ENCODE data around the gene NES.
A peak's percentile ranks its signal among the peaks of the same experiment; 100 is the strongest.
"Not testable (repeated sequence)": the region's sequence is repeated elsewhere in the genome, so short reads cannot be mapped to it uniquely, and the experiment has no call there.

NES gene

GRCh38 chr1:156644146-156644545 lies 33.1 kb downstream of the NES start:
- no peak for DNase-seq (ENCODE audit: low spot score)

- DNase-seq (ENCODE audit: low spot score): no peak
These were observed 33.5 kb downstream of the NES start for GRCh38 chr1:156643778-156644092.

GRCh38 chr1:156643049-156643777 lies 34.0 kb downstream of the NES start:
- DNase-seq (ENCODE audit: low spot score): no peak

GRCh38 chr1:156642265-156643048 lies 34.8 kb downstream of the NES start:
- no peak for DNase-seq (ENCODE audit: low spot score)

GRCh38 chr1:156641761-156642264 lies 35.4 kb downstream of the NES start, which contains the start of gene BCAN:
Gene BCAN (plus strand): TSS chr1:156642117. CDS start chr1:156646055, 3,938 bp downstream.
- no peak for DNase-seq (ENCODE audit: low spot score)

- no peak for DNase-seq (ENCODE audit: low spot score)
These were observed 36.1 kb downstream of the NES start for GRCh38 chr1:156640842-156641706.

GRCh38 chr1:156639601-156640101 lies 37.6 kb downstream of the NES start:
- no peak for DNase-seq (ENCODE audit: low spot score)

- DNase-seq (ENCODE audit: low spot score): no peak
These were observed 38.8 kb downstream of the NES start for GRCh38 chr1:156638189-156638985.

- no peak for DNase-seq (ENCODE audit: low spot score)
These were observed 44.9 kb downstream of the NES start for GRCh38 chr1:156632355-156632754.

GRCh38 chr1:156631152-156631551 lies 46.1 kb downstream of the NES start:
- not testable (repeated sequence) for DNase-seq (ENCODE audit: low spot score)

GRCh38 chr1:156629823-156630449 lies 47.3 kb downstream of the NES start:
- no peak for DNase-seq (ENCODE audit: low spot score)

- peak; percentile 71 for DNase-seq (ENCODE audit: low spot score)
These were observed 49.8 kb downstream of the NES start for GRCh38 chr1:156627313-156627880.

- DNase-seq (ENCODE audit: low spot score): no peak
These were observed 51.1 kb downstream of the NES start for GRCh38 chr1:156626079-156626438.

- peak; percentile 56 for DNase-seq (ENCODE audit: low spot score)
These were observed 51.6 kb downstream of the NES start for GRCh38 chr1:156625436-156626078.

- peak; percentile 31 for DNase-seq (ENCODE audit: low spot score)
These were observed 52.3 kb downstream of the NES start for GRCh38 chr1:156624814-156625435.

GRCh38 chr1:156623946-156624813 lies 53.0 kb downstream of the NES start:
- peak; percentile 86 for DNase-seq (ENCODE audit: low spot score)

- no peak for DNase-seq (ENCODE audit: low spot score)
These were observed 54.5 kb downstream of the NES start for GRCh38 chr1:156622581-156623297.

GRCh38 chr1:156619582-156619955 lies 57.6 kb downstream of the NES start:
- DNase-seq (ENCODE audit: low spot score): no peak
